ENCODE data around the gene BCAS1.

Gene BCAS1

GRCh38 chr20:54103067-54103761 lies 32.8 kb upstream of the BCAS1 start:
- H3K27ac ChIP-seq (ENCODE audit: extremely low read depth, low read depth, low read length) = no peak overlapping the region
- H3K36me3 ChIP-seq (ENCODE audit: control insufficient read depth in 2 of 2, insufficient read depth in 1 of 2, low read length in 2 of 2) = no peaks in the 10 kb centered on the region
- ChIA-PET CTCF (interaction anchor here (0.5 to 15.5 kb wide), 46 partner anchors 8 to 1914 kb away, joined by 3 to 361 read pairs (median 4); partner anchors contain the start of gene PFDN4), POLR2A (no interaction called here)
- H3K9me3 ChIP-seq (ENCODE audit: control insufficient read depth, insufficient read depth, low read depth, low read length) = no peaks in the 10 kb centered on the region
- no peaks in the 10 kb centered on the region for H3K4me1 ChIP-seq (ENCODE audit: control insufficient read depth, insufficient read depth, low read length)
- no peak overlapping the region for H3K4me3 ChIP-seq (ENCODE audit: low read depth, low read length)
- no peak for TF ChIP-seq ZNF585B (tag by site-specific recombination; IDR thresholded peaks at IDR 0.05)
- TF ChIP-seq ZSCAN4 (tag by site-specific recombination; IDR thresholded peaks at IDR 0.05) = no peak
- TF ChIP-seq ZNF248 (tag by site-specific recombination; IDR thresholded peaks at IDR 0.05) = no peak
- no peak for TF ChIP-seq ZNF391 (tag by site-specific recombination; IDR thresholded peaks at IDR 0.05; ENCODE audit: borderline replicate concordance, low read depth)
- TF ChIP-seq, protein P1, sequence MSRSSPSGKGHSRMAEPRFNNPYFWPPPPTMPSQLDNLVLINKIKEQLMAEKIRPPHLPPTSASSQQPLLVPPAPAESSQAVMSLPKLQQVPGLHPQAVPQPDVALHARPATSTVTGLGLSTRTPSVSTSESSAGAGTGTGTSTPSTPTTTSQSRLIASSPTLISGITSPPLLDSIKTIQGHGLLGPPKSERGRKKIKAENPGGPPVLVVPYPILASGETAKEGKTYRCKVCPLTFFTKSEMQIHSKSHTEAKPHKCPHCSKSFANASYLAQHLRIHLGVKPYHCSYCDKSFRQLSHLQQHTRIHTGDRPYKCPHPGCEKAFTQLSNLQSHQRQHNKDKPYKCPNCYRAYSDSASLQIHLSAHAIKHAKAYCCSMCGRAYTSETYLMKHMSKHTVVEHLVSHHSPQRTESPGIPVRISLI (tag by site-specific recombination; IDR thresholded peaks at IDR 0.05) = 0 out of 2 replicates have a peak, but pooled peaks have one; percentile 12
- TF ChIP-seq ZNF654 (tag by site-specific recombination; IDR thresholded peaks at IDR 0.05; ENCODE audit: low read depth) = peak; percentile 66
- 0 out of 2 replicates have a peak, but pooled peaks have one; percentile 51 for TF ChIP-seq ZNF561 (tag by site-specific recombination; IDR thresholded peaks at IDR 0.05; ENCODE audit: borderline replicate concordance)
- TF ChIP-seq ZNF169 (tag by site-specific recombination; IDR thresholded peaks at IDR 0.05) = no peak
- TF ChIP-seq ZNF311 (tag by site-specific recombination; IDR thresholded peaks at IDR 0.05; ENCODE audit: borderline replicate concordance) = no peak
- TF ChIP-seq ZNF529 (tag by site-specific recombination; IDR thresholded peaks at IDR 0.05; ENCODE audit: insufficient replicate concordance) = no peak
- no peak for TF ChIP-seq ZNF571 (tag by site-specific recombination; IDR thresholded peaks at IDR 0.05)
- TF ChIP-seq ZNF423 (tag by site-specific recombination; IDR thresholded peaks at IDR 0.05) = no peak
- no peak for TF ChIP-seq ZNF701 (tag by site-specific recombination; IDR thresholded peaks at IDR 0.05)
- TF ChIP-seq, protein P2, sequence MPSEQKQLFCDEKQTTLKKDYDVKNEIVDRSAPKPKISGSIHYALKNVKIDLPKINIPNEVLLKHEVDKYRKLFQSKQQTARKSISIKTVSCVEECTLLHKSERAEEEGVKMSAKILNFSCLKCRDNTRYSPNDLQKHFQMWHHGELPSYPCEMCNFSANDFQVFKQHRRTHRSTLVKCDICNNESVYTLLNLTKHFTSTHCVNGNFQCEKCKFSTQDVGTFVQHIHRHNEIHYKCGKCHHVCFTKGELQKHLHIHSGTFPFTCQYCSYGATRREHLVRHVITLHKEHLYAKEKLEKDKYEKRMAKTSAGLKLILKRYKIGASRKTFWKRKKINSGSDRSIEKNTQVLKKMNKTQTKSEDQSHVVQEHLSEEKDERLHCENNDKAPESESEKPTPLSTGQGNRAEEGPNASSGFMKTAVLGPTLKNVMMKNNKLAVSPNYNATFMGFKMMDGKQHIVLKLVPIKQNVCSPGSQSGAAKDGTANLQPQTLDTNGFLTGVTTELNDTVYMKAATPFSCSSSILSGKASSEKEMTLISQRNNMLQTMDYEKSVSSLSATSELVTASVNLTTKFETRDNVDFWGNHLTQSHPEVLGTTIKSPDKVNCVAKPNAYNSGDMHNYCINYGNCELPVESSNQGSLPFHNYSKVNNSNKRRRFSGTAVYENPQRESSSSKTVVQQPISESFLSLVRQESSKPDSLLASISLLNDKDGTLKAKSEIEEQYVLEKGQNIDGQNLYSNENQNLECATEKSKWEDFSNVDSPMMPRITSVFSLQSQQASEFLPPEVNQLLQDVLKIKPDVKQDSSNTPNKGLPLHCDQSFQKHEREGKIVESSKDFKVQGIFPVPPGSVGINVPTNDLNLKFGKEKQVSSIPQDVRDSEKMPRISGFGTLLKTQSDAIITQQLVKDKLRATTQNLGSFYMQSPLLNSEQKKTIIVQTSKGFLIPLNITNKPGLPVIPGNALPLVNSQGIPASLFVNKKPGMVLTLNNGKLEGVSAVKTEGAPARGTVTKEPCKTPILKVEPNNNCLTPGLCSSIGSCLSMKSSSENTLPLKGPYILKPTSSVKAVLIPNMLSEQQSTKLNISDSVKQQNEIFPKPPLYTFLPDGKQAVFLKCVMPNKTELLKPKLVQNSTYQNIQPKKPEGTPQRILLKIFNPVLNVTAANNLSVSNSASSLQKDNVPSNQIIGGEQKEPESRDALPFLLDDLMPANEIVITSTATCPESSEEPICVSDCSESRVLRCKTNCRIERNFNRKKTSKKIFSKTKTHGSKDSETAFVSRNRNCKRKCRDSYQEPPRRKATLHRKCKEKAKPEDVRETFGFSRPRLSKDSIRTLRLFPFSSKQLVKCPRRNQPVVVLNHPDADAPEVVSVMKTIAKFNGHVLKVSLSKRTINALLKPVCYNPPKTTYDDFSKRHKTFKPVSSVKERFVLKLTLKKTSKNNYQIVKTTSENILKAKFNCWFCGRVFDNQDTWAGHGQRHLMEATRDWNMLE (tag by site-specific recombination; conservative IDR thresholded peaks at IDR 0.05; ENCODE audit: low read depth) = no peak
- no peak for TF ChIP-seq ZNF426 (tag by site-specific recombination; IDR thresholded peaks at IDR 0.05)
- TF ChIP-seq ZEB2 (tag by site-specific recombination; IDR thresholded peaks at IDR 0.05) = no peak
- no peak for TF ChIP-seq GFI1B (tag by site-specific recombination; IDR thresholded peaks at IDR 0.05)
- no peak for TF ChIP-seq SCRT1 (tag by site-specific recombination; IDR thresholded peaks at IDR 0.05; ENCODE audit: borderline replicate concordance)
- no peak for TF ChIP-seq ZNF776 (tag by site-specific recombination; IDR thresholded peaks at IDR 0.05; ENCODE audit: borderline replicate concordance)
- 0 out of 2 replicates have a peak, but pooled peaks have one; percentile 39 for TF ChIP-seq ZNF629 (tag by site-specific recombination; IDR thresholded peaks at IDR 0.05)
- TF ChIP-seq ZNF639 (tag by site-specific recombination; IDR thresholded peaks at IDR 0.05) = no peak
- TF ChIP-seq ZFP69B (tag by site-specific recombination; IDR thresholded peaks at IDR 0.05) = no peak
- TF ChIP-seq, protein P3, sequence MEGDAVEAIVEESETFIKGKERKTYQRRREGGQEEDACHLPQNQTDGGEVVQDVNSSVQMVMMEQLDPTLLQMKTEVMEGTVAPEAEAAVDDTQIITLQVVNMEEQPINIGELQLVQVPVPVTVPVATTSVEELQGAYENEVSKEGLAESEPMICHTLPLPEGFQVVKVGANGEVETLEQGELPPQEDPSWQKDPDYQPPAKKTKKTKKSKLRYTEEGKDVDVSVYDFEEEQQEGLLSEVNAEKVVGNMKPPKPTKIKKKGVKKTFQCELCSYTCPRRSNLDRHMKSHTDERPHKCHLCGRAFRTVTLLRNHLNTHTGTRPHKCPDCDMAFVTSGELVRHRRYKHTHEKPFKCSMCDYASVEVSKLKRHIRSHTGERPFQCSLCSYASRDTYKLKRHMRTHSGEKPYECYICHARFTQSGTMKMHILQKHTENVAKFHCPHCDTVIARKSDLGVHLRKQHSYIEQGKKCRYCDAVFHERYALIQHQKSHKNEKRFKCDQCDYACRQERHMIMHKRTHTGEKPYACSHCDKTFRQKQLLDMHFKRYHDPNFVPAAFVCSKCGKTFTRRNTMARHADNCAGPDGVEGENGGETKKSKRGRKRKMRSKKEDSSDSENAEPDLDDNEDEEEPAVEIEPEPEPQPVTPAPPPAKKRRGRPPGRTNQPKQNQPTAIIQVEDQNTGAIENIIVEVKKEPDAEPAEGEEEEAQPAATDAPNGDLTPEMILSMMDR (tag by site-specific recombination; IDR thresholded peaks at IDR 0.05) = peak; percentile 72
- no peak for TF ChIP-seq ZIC2 (tag by site-specific recombination; IDR thresholded peaks at IDR 0.05)
- TF ChIP-seq, protein P4, sequence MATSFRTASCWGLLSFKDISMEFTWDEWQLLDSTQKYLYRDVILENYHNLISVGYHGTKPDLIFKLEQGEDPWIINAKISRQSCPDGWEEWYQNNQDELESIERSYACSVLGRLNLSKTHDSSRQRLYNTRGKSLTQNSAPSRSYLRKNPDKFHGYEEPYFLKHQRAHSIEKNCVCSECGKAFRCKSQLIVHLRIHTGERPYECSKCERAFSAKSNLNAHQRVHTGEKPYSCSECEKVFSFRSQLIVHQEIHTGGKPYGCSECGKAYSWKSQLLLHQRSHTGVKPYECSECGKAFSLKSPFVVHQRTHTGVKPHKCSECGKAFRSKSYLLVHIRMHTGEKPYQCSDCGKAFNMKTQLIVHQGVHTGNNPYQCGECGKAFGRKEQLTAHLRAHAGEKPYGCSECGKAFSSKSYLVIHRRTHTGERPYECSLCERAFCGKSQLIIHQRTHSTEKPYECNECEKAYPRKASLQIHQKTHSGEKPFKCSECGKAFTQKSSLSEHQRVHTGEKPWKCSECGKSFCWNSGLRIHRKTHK (tag by site-specific recombination; IDR thresholded peaks at IDR 0.05) = no peak
- no peak for TF ChIP-seq ZNF24 (tag by site-specific recombination; IDR thresholded peaks at IDR 0.05)

Measured in HEK293 (cell line).